Epithelial cell of proximal tubule (primary cell): Measurements from ENCODE around the gene SRGAP1. TPM values are rescaled to one million over a fixed set of nuclear protein-coding genes. Genes with fewer than 3 reads are reported as not detected.
"Not testable (repeated sequence)": the region's sequence is repeated elsewhere in the genome, so short reads cannot be mapped to it uniquely, and the experiment has no call there.

ENCODE experiments used
- DNase-seq: peaks from one replicate; pipeline ENCODE4 v3.0.0-alpha.2; 2011; ENCODE audit warnings: low read depth
- H3K4me3 ChIP-seq: 2 replicates; pipeline ENCODE4 v1.5.1; 2011; ENCODE audit warnings: low read depth, mild to moderate bottlenecking, low read length
- CTCF ChIP-seq: conservative IDR thresholded peaks from 2 replicates; pipeline ENCODE4 v1.5.1; 2012; ENCODE audit warnings: low read depth, mild to moderate bottlenecking, low read length
- total RNA-seq: library from RNA; depleted of rRNA; stranded (reverse); fragments of >200 nt; gene quantifications from 2 replicates; pipeline ENCODE4 v1.2.3, GENCODE V29; 2015

Gene SRGAP1
- total RNA-seq, 1 donor from 2014 or later: 9.4 TPM

GRCh38 chr12:64122154-64122553, 277.7 kb downstream of the SRGAP1 start:
- no peak overlapping the region for H3K4me3 ChIP-seq
- no peak for TF ChIP-seq CTCF
- no peak for DNase-seq

DNA sequence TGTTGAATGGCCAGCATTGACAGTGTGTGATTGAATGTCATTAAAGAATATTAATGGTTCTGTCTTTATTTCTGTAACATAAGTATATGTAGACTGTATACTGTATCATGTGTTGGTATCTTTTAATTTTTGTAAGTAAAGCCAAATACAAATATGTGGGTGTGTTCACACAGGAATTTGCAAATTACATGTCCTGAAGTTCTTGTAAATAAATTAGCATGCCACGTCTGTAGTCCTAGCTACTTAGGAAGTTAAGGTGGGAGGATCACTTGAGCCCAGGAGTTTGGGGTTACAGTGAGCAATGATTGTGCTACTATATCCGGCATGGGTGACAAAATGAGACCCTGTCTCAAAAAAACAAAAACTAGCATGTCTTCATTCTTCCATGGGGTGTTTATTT, 278.5 kb downstream of the SRGAP1 start:
- no peak overlapping the region for H3K4me3 ChIP-seq
- DNase-seq: no peak
- no peak for TF ChIP-seq CTCF

GRCh38 chr12:64123448-64123847, 278.9 kb downstream of the SRGAP1 start:
- no peak for TF ChIP-seq CTCF
- H3K4me3 ChIP-seq: no peak overlapping the region
- no peak for DNase-seq

DNA sequence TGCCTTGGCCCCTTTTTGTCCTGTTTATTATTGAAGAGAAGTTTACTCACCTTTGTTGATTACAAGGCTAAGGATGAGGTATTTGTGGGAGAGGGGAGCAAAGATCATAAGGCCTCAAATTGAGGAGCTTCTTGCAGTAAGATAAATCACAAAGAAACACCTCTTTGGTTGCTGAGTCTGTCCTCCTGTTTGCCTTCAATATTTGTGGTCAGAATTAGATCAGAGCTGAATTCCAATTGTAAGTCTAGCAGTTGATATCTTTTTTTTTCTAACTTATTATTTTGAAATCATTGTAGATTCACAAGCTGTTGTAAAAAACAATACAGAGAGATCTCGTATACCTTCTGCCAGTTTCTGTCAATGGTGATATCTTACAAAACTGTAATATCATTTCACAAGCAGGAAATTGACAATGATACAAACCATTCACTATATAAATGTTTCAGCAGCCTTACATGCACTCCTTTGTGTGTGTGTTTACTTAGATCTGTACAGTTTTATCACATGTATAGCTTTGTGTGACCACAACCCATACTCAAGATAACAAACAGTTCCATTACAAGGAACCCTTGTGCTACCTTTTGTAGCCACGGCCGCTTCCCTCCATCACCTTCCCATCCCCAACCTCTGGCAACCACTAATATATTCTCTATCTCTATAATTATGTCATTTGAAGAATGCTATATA, 280.2 kb downstream of the SRGAP1 start:
- TF ChIP-seq CTCF: no peak
- DNase-seq: no peak

DNA sequence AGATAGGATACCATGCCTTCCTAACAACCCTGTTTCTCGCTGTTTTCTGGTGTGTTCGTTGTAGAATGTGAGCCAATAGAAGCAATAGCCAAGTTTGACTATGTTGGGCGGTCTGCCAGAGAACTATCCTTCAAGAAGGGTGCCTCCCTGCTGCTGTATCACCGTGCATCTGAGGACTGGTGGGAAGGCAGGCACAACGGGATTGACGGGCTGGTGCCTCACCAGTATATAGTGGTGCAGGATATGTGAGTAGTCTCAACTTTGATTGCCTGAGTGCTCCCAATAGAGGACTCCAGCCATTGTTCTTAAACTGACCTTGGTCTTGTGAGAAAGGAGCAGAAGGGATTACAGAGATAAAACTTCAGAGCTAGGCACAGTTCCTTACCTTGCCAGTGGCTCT, 281.4 kb downstream of the SRGAP1 start:
- no peak for TF ChIP-seq CTCF
- DNase-seq: no peak
- no peak overlapping the region for H3K4me3 ChIP-seq

More for the DNA sequence above, 280.2 kb downstream of the SRGAP1 start:
- H3K4me3 ChIP-seq: no peak overlapping the region

DNA sequence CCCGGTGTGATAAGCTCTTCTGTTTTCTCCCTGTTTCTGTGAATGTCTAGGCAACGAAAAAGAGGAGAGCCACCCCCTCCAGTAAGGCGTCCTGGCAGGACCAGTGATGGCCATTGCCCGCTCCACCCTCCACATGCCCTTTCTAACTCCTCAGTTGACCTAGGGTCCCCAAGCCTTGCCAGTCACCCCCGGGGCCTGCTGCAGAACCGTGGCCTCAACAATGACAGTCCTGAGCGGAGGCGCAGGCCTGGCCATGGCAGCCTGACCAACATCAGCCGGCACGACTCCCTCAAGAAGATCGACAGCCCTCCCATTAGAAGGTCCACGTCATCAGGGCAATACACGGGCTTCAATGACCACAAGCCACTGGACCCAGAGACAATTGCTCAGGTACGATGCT, 283.3 kb downstream of the SRGAP1 start:
- no peak for DNase-seq
- H3K4me3 ChIP-seq: no peak overlapping the region
- TF ChIP-seq CTCF: no peak

DNA sequence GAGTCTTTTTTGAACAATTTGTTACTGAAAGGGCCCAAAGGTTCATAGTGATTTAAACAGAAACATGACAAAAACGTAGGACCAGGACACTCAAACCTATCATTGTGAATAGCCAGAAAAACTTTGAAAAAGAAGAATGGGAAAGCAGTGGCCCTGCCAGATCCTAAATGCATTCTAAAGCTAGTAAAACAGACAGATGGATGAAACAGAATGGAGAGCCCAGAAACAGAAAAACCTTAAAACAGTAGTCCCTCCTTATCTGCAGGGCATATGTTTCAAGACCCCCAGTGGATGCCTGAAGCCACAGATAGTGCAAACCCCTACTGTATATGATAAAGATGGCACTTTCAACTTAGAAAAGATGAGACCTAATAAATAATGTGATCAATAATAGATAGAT, 283.9 kb downstream of the SRGAP1 start:
- H3K4me3 ChIP-seq: no peak overlapping the region
- TF ChIP-seq CTCF: no peak
- no peak for DNase-seq

DNA sequence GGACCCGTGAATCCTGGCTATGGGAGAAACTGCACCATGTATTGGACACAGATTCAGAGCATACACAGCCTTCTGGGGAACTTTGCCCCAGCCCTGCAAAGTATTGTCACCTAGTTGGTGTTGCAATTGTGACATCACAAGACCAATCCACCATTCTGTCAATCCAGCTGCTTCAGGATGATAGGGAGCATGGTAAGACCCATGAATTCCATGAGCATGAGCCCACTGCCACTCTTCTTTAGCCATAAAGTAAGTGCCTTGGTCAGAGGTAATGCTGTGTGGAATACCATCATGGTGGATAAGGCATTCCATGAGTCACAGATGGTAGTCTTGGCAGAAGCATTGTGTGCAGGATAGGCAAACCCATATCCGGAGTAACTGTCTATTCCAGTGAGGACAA, 286.0 kb downstream of the SRGAP1 start:
- H3K4me3 ChIP-seq, DNase-seq: not testable (repeated sequence)

GRCh38 chr12:64131456-64131855, 287.0 kb downstream of the SRGAP1 start:
- not testable (repeated sequence) for H3K4me3 ChIP-seq, DNase-seq

DNA sequence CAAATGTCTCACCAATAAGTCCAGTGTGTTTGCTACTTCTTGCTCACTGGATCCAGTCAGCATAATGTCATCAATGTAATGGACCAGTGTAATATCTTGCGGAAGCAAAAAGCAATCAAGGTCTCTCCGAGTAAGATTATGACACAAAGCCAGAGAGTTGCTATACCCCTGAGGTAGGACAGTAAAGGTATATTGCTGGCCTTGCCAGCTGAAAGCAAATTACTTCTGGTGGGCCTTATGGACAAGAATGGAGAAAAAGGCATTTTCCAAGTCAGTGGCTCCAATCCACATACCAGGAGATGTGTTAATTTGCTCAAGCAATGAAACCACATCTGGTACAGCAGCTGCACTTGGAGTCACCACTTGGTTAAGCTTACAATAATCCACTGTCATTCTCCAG, 288.2 kb downstream of the SRGAP1 start:
- DNase-seq, H3K4me3 ChIP-seq: not testable (repeated sequence)
